Stimulated activated CD4-positive, alpha-beta T cell treated with anti-CD3 and anti-CD28 coated beads, TNF-alpha, amount 100 ng/mL, for 1 hour (primary cell): ENCODE measurements around the gene PROSER1.
"Not testable (repeated sequence)": the region's sequence is repeated elsewhere in the genome, so short reads cannot be mapped to it uniquely, and the experiment has no call there.

ENCODE experiments used
- DNase-seq, 3 donors: peaks; one replicate each; pipeline ENCODE4 v3.0.0-alpha.2; 2020; ENCODE audit warnings: low read depth in 3 of 3, low spot score in 1 of 3

The PROSER1 gene

DNA sequence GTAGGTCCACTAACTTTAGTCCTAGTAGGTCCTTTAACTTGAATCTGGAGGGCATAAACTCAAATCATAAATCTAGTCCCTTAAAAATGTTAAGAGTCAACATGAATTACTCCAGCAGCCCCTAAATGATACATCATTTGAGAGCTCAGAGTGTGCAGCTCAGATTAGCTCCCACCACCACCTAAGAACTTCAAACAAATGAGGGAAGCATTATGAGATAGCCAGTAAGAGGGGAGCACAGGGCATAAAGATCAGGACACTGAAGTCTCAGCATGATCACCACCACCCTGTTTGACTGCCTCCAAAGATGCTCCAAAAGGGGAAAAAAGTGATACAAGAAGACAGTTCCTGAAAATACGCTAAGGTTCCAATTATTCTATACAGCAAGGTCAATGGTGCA lies 5.7 kb downstream of the PROSER1 start:
- DNase-seq: no peak

GRCh38 chr13:39025433-39025839 lies 12.5 kb downstream of the PROSER1 start:
- DNase-seq: no peak

DNA sequence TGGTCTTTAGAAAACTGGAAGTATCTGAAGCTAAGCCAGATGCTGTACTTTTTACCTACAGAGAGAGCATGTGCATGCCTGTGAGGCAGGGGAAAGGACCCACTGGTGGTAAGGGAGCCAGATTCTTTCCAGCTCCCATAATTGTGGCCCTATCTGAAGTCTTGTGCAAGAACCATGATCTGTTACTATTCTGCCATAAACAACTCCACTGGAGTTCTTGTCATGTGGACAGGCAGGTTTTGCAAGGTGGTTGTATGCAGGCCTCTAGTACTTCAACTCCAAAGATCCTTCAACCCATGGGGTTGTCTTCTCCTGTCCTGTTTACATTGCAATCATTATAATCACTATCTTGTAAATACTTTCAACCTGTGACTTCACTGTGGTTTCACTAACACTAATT lies 14.1 kb downstream of the PROSER1 start:
- no peak for DNase-seq

DNA sequence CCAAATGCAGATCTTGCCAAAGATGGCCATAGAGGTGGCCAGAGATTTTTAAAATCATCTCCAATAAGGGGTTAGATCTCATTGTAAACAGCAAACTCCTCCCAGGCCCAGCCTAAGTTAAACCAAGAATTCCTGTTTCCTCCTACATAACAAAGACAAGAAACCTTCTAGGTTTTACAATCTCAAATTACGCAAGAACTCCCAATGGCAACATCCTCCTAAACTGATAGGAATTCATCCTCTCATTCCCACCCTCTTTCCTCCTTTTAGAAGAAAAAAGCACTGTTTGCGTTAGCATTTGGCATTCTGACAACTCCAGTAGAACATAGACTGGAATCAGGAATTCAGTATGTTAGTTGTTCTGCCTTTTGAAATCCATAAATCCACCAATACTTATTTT lies 14.6 kb downstream of the PROSER1 start:
- DNase-seq: no peak

- no peak for DNase-seq
Measured at GRCh38 chr13:39020853-39021462, 16.9 kb downstream of the PROSER1 start.

DNA sequence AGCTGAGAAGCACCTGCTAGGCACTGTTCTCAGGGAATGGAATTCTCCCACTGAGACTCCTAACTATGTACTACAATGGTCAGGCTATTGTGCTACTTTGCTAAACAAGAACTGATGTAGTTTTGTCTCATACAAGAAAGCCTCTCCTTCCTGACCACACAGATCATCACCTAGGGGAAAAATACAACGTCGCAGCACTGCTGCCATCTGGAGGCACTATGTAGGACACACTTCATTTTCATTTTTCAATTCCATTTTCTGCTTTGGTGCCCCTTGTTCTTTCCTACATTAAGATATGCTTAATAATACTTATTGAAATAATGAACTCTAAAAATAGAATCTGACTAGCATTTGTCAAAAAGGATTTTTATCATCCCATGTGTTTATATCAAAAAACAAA lies 21.1 kb downstream of the PROSER1 start:
- no peak for DNase-seq

- DNase-seq: no peak
Measured at GRCh38 chr13:39016087-39016486, 21.8 kb downstream of the PROSER1 start.

- no peak for DNase-seq
Measured at GRCh38 chr13:39013462-39013861, 24.4 kb downstream of the PROSER1 start.

DNA sequence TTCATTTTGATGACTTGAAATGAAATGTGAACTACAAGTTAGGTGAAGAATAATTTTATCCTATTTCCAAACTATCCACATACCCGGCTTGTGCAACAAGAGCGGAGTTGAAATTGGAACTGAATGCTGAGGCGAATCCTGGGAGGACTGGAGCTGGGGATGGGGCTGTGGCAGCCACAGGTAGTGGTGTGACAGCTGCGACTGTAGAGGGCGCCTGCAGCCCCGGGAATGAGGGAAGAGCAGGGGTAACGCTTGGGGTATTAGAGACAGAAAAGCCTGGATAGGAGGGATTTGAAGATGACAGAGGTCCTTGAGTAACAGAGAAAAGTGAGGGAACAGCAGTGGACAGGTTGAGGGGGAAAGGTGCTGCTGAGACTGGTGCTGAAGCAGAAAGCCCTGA lies 25.3 kb downstream of the PROSER1 start:
- no peak for DNase-seq

- DNase-seq: not testable (repeated sequence)
Measured at GRCh38 chr13:39006371-39007111, 31.3 kb downstream of the PROSER1 start.

DNA sequence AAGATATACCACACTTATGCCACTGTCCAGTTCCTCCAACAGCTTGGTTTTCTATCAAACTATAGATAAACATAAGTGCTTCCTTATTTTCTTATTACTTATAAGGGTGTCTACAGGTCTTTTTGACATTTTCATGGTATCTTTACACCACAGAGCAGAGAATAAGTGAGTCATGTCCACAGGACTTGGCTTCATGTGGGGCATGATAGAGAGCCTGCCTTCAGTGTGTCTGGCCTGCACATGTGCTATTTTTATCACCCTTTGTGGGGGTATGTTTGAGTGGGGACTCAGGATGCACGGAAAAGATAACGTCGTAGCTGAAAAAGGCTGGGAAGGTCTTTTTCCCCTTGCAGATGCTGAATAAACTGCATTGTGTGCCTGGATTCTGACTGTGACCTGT lies 39.1 kb downstream of the PROSER1 start:
- no peak for DNase-seq

GRCh38 chr13:38993381-38993780 lies 44.5 kb downstream of the PROSER1 start:
- no peak for DNase-seq

- DNase-seq: no peak
Measured at GRCh38 chr13:38990693-38991092, 47.2 kb downstream of the PROSER1 start, which contains the start of gene STOML3. Gene STOML3 (minus strand): TSS chr13:38990831. CDS start chr13:38990721, 110 bp downstream.

DNA sequence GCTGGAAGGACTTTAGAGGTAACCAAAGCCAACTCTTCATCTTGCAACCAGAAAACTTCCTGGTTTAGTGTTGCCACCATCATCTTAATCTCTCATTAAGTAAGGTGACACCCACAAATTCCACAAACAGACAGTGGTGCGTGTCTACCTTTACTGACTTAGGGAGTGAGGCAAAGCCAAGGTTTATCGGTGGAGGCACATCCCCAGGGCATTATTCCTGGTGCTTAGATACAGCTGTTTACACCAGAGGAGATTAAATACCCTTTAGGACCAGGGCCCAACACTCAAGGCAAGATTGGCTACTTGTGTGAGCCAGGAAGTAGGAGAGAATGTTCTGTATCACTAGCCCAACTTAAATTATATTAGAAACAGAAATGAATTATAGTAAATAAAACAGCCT lies 56.8 kb downstream of the PROSER1 start:
- no peak for DNase-seq

DNA sequence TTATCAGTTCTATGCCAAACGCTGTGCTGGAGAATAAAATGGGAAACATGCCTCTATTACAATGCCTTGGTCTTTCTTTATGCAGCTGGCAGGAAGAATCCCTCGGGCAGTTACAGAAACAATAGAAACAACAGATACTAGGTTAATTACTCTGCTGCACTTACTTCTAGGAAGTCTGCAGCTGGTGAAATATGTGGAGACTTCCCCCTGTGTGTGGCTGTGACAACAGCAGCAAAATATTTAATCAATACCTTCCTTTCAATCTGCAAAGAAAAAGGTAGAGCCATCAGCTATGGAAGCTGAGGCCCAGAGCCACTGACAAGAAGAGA lies 57.2 kb downstream of the PROSER1 start:
- no peak for DNase-seq

DNA sequence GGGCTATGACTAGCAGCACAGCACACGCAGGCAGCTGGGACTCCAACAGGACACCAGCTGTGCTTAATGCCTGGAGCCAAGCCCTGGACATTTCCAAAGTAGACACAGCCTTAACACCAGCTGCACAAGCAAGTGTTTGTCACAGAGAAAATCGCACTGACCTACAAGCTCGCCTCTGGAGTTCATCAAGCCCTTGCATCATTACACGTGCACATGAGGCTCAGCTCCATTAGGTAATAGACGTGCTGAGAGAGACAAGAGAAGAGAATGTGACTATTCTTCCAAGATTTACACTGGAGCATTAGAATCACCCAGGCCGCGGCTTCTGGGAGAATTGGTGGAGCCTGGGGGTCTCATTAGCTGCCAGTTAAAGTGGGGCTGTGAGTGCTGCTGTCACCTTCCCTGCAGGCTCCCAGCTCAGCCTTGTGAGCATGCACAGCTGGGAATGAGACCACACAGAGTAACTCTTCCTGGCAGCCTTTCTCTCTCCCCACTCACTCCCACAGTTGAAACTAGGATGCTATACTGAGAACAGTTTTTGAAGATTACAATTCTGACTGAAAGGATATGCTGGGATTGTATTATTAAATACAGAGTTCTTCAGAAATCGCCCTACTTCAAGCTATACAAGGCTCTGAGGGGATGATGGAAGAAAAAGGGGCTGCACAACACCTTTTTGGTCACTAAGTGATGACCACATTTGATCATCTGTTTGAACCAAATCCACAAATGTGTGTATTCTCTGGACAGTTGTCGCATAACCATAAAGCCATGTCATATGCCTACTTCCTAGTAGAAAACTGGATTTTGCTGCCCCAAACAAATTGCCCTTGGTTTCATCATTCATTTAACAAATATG lies 57.8 kb downstream of the PROSER1 start:
- no peak for DNase-seq

- no peak for DNase-seq
Measured at GRCh38 chr13:38970380-38971051, 67.4 kb downstream of the PROSER1 start.

DNA sequence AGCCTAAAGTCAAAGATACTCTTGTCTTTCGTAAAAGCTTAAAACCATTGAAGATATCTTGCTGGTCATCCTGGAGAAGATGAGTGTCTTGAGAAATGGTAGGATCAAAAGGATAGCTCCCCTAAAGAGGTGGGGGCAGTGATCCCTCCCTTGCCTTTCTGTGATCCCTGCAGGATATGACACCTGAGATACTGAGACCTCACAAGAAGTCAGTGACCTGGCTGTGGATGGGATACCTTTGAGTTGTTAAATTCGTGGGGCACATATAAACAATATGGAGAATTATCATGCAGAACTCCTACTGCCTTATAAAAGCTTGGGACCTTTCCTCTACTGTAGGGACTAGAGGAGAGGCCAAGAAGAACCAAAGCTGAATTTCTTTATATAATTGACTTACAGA lies 68.7 kb downstream of the PROSER1 start:
- no peak for DNase-seq

GRCh38 chr13:38967446-38967845 lies 70.4 kb downstream of the PROSER1 start:
- DNase-seq: no peak

- DNase-seq: no peak
Measured at GRCh38 chr13:38965281-38965680, 72.6 kb downstream of the PROSER1 start.

DNA sequence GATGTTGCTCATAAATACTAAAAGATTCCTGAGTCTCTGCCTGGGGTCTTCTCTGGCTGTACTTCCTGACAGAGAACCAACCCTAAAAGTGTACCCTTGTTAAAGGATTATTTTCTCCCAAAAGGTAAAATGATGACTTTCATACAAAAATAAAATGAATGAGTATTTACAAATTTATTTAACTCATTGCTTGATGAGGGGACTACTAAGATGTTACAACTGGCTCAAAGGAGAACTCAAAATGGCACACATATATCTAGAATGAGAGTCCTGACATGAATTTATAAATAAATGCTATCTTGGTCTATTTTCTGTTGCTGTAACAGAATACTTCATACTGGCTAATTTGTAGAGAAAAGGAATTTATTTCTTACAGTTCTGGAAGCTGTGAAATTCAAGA lies 77.7 kb downstream of the PROSER1 start:
- no peak for DNase-seq
